Endothelial cell of umbilical vein (primary cell): Measurements from ENCODE around the gene EEF1AKMT3. TPM values are rescaled to one million over a fixed set of nuclear protein-coding genes. Genes with fewer than 3 reads are reported as not detected.

ENCODE experiments used
- BruUV-seq: library from RNA; stranded (reverse); fragments of 400-500 nt; replicated peaks from 2 replicates; lab custom pipeline; 2021; lab: Mats Ljungman, UMichigan
- CTCF ChIA-PET: fragments of 300-600, 350-600 bp; sonication (Branson Sonifier 250); formaldehyde crosslinking; loops from one replicate; lab custom pipeline; 2021; ENCODE audit warnings: antibody characterized with exemption, inconsistent platforms; lab: Charles Lee
- POLR2A ChIA-PET: fragments of 300-600, 350-600 bp; sonication (Branson Sonifier 250); formaldehyde crosslinking; loops from one replicate; lab custom pipeline; 2021; ENCODE audit warnings: antibody characterized with exemption, inconsistent platforms; lab: Charles Lee
- DNase-seq: peaks from one replicate; pipeline ENCODE4 v3.0.0-alpha.2; 2011; ENCODE audit warnings: low read depth, low spot score
- FAIRE-seq: peaks from 2 replicates; lab custom pipeline; 2011; peaks lifted over from hg19 to GRCh38; lab: Jason Lieb, UNC
- H2AFZ ChIP-seq: 2 replicates; pipeline ENCODE4 v1.6.0; 2012; ENCODE audit warnings: low read depth, low read length, control low read depth, inconsistent platforms
- H3K27ac ChIP-seq: 2 replicates; pipeline ENCODE4 v1.5.1; 2011; ENCODE audit warnings: low read depth, mild to moderate bottlenecking, control low read depth, low read length, moderate library complexity; ENCODE audit not compliant: insufficient read depth
- H3K27me3 ChIP-seq, 2 experiments: 2 replicates each; pipeline versions ENCODE4 v1.6.0 to v1.6.1; 2011; ENCODE audit warnings: low read length in 2 of 2, mixed read lengths in 1 of 2; ENCODE audit not compliant: control insufficient read depth in 2 of 2, insufficient read depth in 2 of 2
- H3K36me3 ChIP-seq, 2 experiments: 2 replicates in 1 of 2; 3 replicates in 1 of 2; pipeline ENCODE4 v1.5.1; 2011; ENCODE audit warnings: low read length in 2 of 2, mild to moderate bottlenecking in 1 of 2, moderate library complexity in 1 of 2; ENCODE audit not compliant: control insufficient read depth in 2 of 2, insufficient read depth in 2 of 2; ENCODE audit errors: extremely low read depth in 1 of 2
- H3K4me1 ChIP-seq: 3 replicates; pipeline ENCODE4 v1.5.1; 2011; ENCODE audit warnings: mild to moderate bottlenecking, low read length; ENCODE audit not compliant: control insufficient read depth, insufficient read depth; ENCODE audit errors: extremely low read depth
- H3K4me2 ChIP-seq: 2 replicates; pipeline ENCODE4 v1.6.1; 2011; ENCODE audit warnings: low read length, control low read depth, mixed read lengths; ENCODE audit not compliant: insufficient read depth
- H3K4me3 ChIP-seq, 3 experiments: fragments of 200-600 bp in 1 of 3; sonication (generic), shearing (Covaris generic) in 1 of 3; replicated peaks in 1 of 3; 2 replicates each; pipeline ENCODE4 v1.5.1; 2011 to 2016; ENCODE audit warnings: control low read depth in 3 of 3, low read length in 3 of 3, mild to moderate bottlenecking in 2 of 3, inconsistent platforms in 1 of 3, low read depth in 1 of 3, moderate library complexity in 1 of 3; ENCODE audit not compliant: insufficient read depth in 1 of 3
- H3K79me2 ChIP-seq: 2 replicates; pipeline ENCODE4 v1.6.0; 2012; ENCODE audit warnings: low read length, inconsistent platforms; ENCODE audit not compliant: control insufficient read depth, insufficient read depth
- H3K9ac ChIP-seq: replicated peaks from 2 replicates; pipeline ENCODE3; 2011; ENCODE audit warnings: low read length, control low read depth; ENCODE audit not compliant: insufficient read depth; ENCODE audit errors: extremely low read depth
- H3K9me1 ChIP-seq: replicated peaks from 3 replicates; pipeline ENCODE4 v1.6.0; 2011; ENCODE audit warnings: mild to moderate bottlenecking, low read length; ENCODE audit not compliant: control insufficient read depth, insufficient read depth; ENCODE audit errors: extremely low read depth
- H3K9me3 ChIP-seq: replicated peaks from 2 replicates; pipeline ENCODE4 v1.5.1; 2012; ENCODE audit warnings: low read length, inconsistent platforms; ENCODE audit not compliant: control insufficient read depth, insufficient read depth
- H4K20me1 ChIP-seq: replicated peaks from 2 replicates; pipeline ENCODE3; 2011; ENCODE audit warnings: mild to moderate bottlenecking, low read length; ENCODE audit not compliant: control insufficient read depth, insufficient read depth; ENCODE audit errors: extremely low read depth
- CTCF ChIP-seq, 2 donors: IDR thresholded peaks; 1 replicate in 1 of 2; 2 replicates in 1 of 2; pipeline ENCODE4 v1.5.1; 2011; ENCODE audit warnings: low read length in 2 of 2, mild to moderate bottlenecking in 2 of 2, moderate library complexity in 2 of 2, control low read depth in 1 of 2, inconsistent platforms in 1 of 2, low read depth in 1 of 2; ENCODE audit not compliant: insufficient read depth in 1 of 2; ENCODE audit errors: extremely low read depth in 1 of 2
- EZH2 ChIP-seq: IDR thresholded peaks from 2 replicates; pipeline ENCODE4 v1.6.1; 2012; ENCODE audit warnings: borderline replicate concordance, low read depth, mild to moderate bottlenecking, moderate library complexity, low read length, inconsistent platforms; ENCODE audit not compliant: severe bottlenecking
- FOS ChIP-seq: IDR thresholded peaks from 2 replicates; pipeline ENCODE4 v1.6.1; 2011; ENCODE audit warnings: mild to moderate bottlenecking, low read length, moderate library complexity, borderline replicate concordance; ENCODE audit not compliant: insufficient read depth
- JUN ChIP-seq: IDR thresholded peaks from 2 replicates; pipeline ENCODE4 v1.6.1; 2011; ENCODE audit warnings: borderline replicate concordance, low read depth; ENCODE audit not compliant: insufficient read length, insufficient read depth
- MYC ChIP-seq: IDR thresholded peaks from one replicate; pipeline ENCODE4 v1.6.1; 2011; ENCODE audit warnings: mild to moderate bottlenecking, low read depth, low read length
- POLR2A ChIP-seq: IDR thresholded peaks from 2 replicates; pipeline ENCODE4 v1.6.1; 2012; ENCODE audit warnings: low read depth, mild to moderate bottlenecking, control low read depth, low read length
- POLR2AphosphoS5 ChIP-seq: IDR thresholded peaks from 2 replicates; pipeline ENCODE4 v1.6.1; 2012; ENCODE audit warnings: low read depth, mild to moderate bottlenecking, control low read depth, low read length, moderate library complexity; ENCODE audit not compliant: insufficient read depth
- dilution Hi-C: fragments of 300-500 bp; cut with MboI; formaldehyde crosslinking; loops from one replicate; pipeline ENCODE4 v1.15.0; 2019; ENCODE audit warnings: low sequenced_read_pairs; ENCODE audit not compliant: extremely low pct_ligation_motif_present
- intact Hi-C: fragments of 100-400 bp; cut with micrococcal nuclease; formaldehyde crosslinking; loops from one replicate; pipeline ENCODE4 v1.10.0; 2022
- polyA plus RNA-seq, 4 experiments: library from polyadenylated mRNA; depleted of rRNA in 3 of 4; stranded (reverse) in 3 of 4; unstranded in 1 of 4; fragments of >200 nt; gene quantifications; 2 replicates each; pipeline versions ENCODE4 v1.2.1 to v1.2.3, GENCODE V29; 2011 to 2012; ENCODE audit warnings: missing spikeins in 1 of 4
- total RNA-seq: library from RNA; stranded (reverse); gene quantifications from 2 replicates; pipeline ENCODE4 v1.2.3, GENCODE V29; 2021

Gene EEF1AKMT3
- total and polyA plus RNA-seq, 2 donors (not counting 3 experiments of a cell fraction or from before 2014, with no cell fraction given), result 7.9 to 8.8 TPM

GRCh38 chr12:57740656-57741412 lies 31.6 kb upstream of the EEF1AKMT3 start:
- Histone ChIP-seq H3K36me3 (no peaks in the 10 kb centered on the region), H3K79me2 (no peaks in the 10 kb centered on the region), H3K9me1 (no peaks in the 10 kb centered on the region), H3K9ac (no peak overlapping the region), H3K9me3 (no peaks in the 10 kb centered on the region), H3K4me2 (no peak overlapping the region), H3K27me3 (peaks cover 44 to 51% of the 10 kb centered on the region in 2 experiments), H3K4me1 (peaks cover 10% of the 10 kb centered on the region), H2AFZ (no peak overlapping the region), H3K4me3 (no peak overlapping the region), H4K20me1 (no peaks in the 10 kb centered on the region), H3K27ac (no peak overlapping the region)
- intact Hi-C loops (no loop called here), dilution Hi-C loops (no loop called here)
- TF ChIP-seq MYC (no peak), EZH2 (peak; percentile 4)
- FAIRE-seq (no peak), DNase-seq (peak; percentile 20)
- POLR2A ChIA-PET, result no interaction called here
- BruUV-seq, result no TSS peak
- CTCF ChIA-PET, result interaction anchor here (1.1 kb wide), 1 partner anchor 14 kb away, joined by 9 read pairs; no protein-coding TSS in a partner anchor

GRCh38 chr12:57741413-57741789 lies 31.0 kb upstream of the EEF1AKMT3 start:
- no peak overlapping the region for H2AFZ ChIP-seq
- TF ChIP-seq JUN, result no peak
- no peak for TF ChIP-seq FOS
- no peak for TF ChIP-seq MYC
- TF ChIP-seq POLR2A, result no peak
- no peak for TF ChIP-seq CTCF (IDR thresholded peaks at IDR 0.05; ENCODE audit: extremely low read depth in 1 of 2, insufficient read depth in 1 of 2, low read depth in 1 of 2, low read length in 2 of 2)
- no peak for TF ChIP-seq POLR2AphosphoS5
- intact Hi-C loops (no loop called here), dilution Hi-C loops (no loop called here)
- no peaks in the 10 kb centered on the region for H3K36me3 ChIP-seq
- peaks cover 10% of the 10 kb centered on the region for H3K4me1 ChIP-seq
- ChIA-PET CTCF (interaction anchor here (0.9 to 1.1 kb wide), 2 partner anchors 15 kb away, joined by 3 to 9 read pairs; no protein-coding TSS in a partner anchor), POLR2A (no interaction called here)
- no peaks in the 10 kb centered on the region for H4K20me1 ChIP-seq
- no peak for DNase-seq
- H3K79me2 ChIP-seq, result no peaks in the 10 kb centered on the region
- no peaks in the 10 kb centered on the region for H3K9me3 ChIP-seq
- H3K9me1 ChIP-seq, result no peaks in the 10 kb centered on the region
- H3K4me2 ChIP-seq, result no peak overlapping the region
- H3K9ac ChIP-seq, result no peak overlapping the region
- no peak for FAIRE-seq
- H3K4me3 ChIP-seq, result no peak overlapping the region
- no peak overlapping the region for H3K27ac ChIP-seq
- H3K27me3 ChIP-seq, result peaks cover 39 to 45% of the 10 kb centered on the region in 2 experiments
- no TSS peak for BruUV-seq
